Iris pigment epithelial cell (primary cell): ENCODE data around the gene SPAG7.

Experiments used
- DNase-seq: peaks from one replicate; pipeline ENCODE4 v3.0.0-alpha.2; 2011; ENCODE audit warnings: low read depth

Gene SPAG7

DNA sequence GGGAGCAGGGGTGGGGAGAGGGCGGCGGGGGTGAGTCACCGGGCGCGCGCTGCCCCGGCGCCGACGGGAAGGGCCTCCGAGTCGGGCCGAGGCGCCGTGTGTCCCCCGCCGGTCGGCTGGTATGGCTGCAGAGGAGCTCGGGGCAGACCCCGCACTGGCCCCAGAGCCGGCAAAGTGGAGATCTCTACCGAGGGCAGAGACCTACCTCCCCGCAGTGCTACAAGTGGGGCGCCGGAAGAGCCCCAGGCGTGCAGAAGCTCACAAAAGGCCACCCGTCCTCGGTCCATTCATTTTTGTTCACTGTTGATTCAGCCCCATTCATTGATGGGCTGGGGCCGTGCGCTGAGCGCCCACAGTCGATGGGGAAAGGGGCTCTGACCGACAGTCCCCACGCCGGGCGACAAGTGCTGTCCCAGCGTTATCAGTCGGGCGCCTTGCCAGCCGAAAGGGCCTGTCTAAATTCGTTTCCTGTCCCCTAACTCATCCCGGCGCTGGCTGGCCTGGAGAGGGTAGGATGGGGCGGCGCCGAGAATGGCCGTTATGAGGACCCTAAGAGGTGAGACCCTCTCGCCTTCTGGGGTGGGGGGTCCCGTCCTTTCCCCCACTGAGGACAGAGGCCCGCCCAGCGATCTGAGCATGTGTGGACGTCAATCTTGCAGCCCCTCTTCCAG lies 17.4 kb downstream of the SPAG7 start:
- DNase-seq: peak; percentile 47

DNA sequence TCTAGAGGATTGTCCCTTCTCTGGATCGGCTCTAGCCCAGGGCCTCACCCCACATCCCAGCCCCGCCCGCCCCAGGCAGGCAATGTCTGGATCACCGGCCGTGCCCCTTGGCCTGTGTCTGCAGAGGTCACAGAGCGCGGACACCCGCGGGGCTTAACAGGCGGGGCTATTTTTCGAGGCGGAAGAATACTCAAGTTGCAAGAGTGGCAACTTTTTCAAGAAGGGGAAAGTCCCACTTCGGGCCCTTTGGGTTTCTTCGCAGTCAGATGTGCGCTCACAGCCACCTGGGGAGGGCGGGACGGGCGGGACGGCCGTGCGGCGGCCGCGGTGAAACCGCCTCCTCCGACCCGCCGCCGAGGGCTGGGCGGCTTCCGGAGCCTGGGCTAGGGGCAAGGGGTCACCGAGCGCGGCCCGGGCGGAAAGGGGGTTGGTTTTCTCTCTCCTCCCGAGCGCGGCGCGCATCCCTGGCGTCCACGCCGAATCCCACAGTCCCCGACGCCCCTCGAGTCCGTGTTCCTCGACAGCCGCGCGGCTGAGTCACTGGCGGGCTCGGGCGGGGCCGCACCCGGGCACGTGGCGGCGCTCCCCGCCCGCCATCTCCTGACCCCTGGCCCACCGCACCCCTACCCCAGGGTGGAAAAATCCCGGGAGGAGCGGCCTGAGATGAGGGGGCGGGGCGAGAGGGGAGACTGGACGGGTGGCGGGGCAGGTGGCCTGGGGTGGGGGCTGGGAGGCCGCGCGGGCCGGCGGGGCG lies 18.1 kb downstream of the SPAG7 start:
- DNase-seq: peak; percentile 79

GRCh38 chr17:4948931-4949320 lies 18.7 kb downstream of the SPAG7 start:
- DNase-seq: peak; percentile 93

DNA sequence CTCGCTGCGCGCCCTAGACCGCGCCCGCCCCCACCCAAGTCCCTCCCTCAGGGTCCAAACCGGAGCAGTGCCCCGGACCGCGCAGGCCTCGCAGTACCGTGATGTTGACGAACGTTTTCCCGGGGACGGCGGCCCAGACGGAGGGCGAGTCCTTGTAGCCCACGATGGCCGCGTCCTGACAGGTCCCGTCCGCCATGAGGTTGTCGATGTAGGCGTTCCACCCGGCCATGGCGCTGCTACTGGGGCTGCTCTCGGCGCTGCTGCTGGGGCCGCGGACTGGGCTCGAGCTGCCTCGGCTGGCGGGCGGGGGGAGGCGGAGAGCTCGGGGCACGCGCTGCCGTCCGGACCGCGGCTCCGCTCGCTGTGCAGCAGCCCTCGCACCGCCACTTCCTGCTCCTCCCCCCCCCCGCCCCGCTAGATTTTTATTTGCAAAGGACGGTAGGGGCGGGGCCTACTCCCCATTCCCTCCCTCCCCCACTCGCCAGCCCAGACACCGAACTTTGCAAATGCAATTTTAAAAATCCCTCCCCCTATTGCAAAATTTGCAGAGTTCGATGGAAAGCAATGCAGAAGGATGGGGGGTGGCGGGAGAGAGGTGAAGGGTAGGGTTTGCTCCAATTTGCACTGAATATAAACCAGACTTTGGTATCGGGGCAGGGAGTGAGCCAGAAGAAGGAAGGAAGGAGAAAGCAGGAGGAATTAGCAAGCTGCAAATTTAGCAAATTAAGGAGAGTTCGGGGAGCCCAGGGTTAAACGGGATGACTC lies 19.3 kb downstream of the SPAG7 start, which contains the start of gene PFN1:
TSS of gene PFN1 (minus strand) at position 365 of the 765 bp plus-strand sequence. CDS start at position 229, 136 bp downstream.
- peak; percentile 95 for DNase-seq

GRCh38 chr17:4947411-4948165 lies 20.0 kb downstream of the SPAG7 start:
- DNase-seq: peak; percentile 53

- no peak for DNase-seq
Measured at GRCh38 chr17:4947010-4947410, 20.6 kb downstream of the SPAG7 start.

DNA sequence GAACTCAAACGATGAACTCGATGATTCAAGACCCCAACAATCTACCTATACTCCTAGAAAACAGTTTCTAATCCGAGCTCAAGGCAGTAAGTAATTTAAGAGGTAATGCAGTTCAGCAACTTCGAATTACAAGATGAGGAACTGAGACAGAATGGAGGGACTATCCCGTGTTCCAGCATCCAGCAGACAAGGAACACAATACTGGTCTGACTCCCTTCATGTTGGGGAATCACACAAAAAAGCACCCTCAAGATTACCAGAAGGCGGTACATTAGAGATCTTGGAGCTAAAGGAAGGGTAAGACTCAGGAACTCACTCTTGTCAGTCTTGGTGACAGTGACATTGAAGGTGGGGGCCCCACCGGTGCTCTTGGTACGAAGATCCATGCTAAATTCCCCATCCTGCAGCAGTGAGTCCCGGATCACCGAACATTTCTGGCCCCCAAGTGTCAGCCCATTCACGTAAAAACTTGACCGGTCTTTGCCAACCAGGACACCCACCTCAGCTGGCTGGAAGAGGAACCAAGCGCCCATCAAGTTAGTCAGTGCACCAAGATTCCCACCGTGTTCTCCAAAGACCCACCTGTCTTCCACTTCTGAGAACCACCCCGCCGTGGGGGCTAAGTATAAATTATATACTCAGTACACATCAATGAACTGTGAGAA lies 21.2 kb downstream of the SPAG7 start:
- DNase-seq: no peak

DNA sequence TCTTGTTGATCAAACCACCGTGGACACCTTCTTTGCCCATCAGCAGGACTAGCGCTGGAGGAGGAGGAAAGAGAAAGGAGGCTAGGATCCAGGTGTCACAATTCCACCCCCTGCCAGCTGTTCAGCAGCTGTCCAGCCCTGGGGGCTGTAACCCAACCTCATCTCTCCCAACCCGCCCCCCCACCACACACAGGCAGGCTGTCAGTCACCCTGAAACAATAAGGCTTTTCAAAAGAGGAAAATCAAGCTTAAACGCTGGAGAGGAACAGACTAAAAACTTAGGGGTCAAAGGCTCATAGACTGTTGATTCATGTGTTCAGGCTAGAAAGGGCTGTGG lies 21.7 kb downstream of the SPAG7 start:
- no peak for DNase-seq

DNA sequence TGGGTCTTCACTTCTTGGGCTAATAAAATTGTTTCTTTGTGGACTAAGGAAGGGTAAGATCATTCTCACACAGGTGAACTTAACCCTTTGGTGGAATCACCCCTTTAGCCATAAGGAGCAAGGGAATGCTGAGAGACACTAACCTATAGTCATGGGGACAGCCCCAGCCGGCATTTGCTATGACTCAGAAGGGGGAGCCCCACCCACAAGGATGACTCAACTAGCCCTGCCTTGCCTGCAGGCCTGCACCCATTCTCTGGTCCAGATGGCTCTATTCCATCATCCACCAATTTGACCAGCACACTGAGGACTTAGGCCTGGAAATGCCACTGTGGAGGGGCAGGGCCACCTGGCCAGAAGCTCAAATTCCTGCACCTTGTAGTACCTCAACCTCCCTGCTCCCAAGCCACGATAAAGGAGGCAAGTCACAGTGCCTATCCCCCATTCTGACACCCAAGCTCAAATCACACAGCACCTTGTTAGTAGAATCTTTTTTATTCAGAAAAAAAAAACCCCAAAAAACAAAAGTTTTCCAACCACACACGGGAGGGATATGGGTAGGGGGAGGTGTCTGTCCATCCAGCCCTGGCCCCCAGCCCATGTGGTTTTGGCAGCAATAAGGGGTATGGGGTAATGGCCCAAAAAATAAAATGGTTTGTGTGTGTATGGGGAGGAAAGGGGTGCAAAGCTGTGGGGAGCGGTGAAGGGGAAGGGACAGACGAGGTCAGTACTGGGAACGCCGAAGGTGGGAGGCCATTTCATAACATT lies 22.3 kb downstream of the SPAG7 start:
- peak; percentile 92 for DNase-seq

- no peak for DNase-seq
Measured at GRCh38 chr17:4944554-4945175, 23.0 kb downstream of the SPAG7 start.

- DNase-seq: no peak
Measured at GRCh38 chr17:4944163-4944553, 23.5 kb downstream of the SPAG7 start.

GRCh38 chr17:4942760-4943508 lies 24.7 kb downstream of the SPAG7 start:
- no peak for DNase-seq

- no peak for DNase-seq
Measured at GRCh38 chr17:4941319-4941610, 26.4 kb downstream of the SPAG7 start.

DNA sequence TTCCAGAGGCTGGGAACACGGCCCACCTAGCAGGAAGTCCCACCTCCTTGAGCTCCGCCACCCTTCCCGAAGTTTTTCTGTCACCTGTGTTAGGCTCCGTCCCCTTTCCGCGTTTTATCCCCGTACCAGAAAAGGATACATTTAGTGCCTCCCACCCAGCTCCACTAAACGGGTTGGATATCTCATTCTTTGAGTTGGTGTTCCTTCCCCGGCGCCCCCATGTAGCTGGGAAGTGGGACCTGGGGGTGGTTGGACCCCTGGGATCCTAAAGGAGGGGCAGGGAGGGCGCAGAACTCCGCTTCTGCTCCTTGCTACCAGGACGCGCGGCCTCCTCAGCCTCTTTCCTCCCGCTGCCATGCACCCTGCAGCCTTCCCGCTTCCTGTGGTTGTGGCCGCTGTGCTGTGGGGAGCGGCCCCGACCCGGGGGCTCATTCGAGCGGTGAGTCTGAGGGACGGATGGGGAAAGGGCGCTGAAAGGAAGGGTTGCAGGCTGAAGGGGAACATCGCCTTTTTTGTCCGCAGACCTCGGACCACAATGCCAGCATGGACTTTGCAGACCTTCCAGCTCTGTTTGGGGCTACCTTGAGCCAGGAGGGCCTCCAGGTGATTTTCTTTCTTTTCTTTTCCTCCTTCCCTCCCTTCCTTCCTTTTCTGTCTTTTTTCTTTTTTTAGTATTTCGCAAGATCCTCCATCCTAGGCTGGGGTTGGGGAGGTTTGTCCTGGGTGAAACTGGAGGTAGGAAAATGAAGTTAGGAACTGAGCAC lies 26.9 kb downstream of the SPAG7 start:
- DNase-seq: peak; percentile 22

- DNase-seq: peak; percentile 100
Measured at GRCh38 chr17:4939796-4940554, 27.6 kb downstream of the SPAG7 start, which contains the start of the genes RNF167 and SLC25A11. Gene RNF167 (plus strand): TSS chr17:4940268. CDS start chr17:4940910, 642 bp downstream. Gene SLC25A11 (minus strand): TSS chr17:4940046. CDS start chr17:4939910, 136 bp downstream.

GRCh38 chr17:4939546-4939795 lies 28.1 kb downstream of the SPAG7 start:
- peak; percentile 39 for DNase-seq

GRCh38 chr17:4938688-4939545 lies 28.7 kb downstream of the SPAG7 start:
- DNase-seq: peak; percentile 22
